HG03103 (cell line): ENCODE data around the gene DYNLT5.

Source experiments
- ATAC-seq: cut with Tn5 transposase; IDR thresholded peaks from one replicate; pipeline ENCODE4 v1.9.1; 2021; ENCODE audit warnings: low read depth; ENCODE audit not compliant: unreplicated experiment

The DYNLT5 gene

GRCh38 chr1:66747501-66747900 is 4.8 kb upstream of the DYNLT5 start:
- ATAC-seq: no peak

DNA sequence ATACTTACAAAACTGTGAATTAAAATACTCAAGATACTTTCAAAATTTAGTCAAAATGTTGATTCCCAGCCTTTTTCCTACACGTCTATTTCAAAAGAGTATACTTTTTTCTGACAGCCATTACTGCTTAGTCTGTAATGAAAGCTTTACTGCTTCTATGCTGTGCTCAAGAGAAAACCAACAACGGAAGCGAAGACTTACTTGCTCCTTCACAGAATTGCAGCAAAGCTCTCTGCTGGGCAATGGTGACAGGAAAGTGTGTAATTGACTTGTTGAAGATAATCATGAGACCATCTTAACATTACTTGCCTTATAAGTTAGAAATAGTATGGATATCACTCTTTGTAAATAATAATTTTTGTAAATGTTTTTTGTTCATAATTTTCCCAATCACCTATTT is 1.7 kb upstream of the DYNLT5 start:
- ATAC-seq: no peak

DNA sequence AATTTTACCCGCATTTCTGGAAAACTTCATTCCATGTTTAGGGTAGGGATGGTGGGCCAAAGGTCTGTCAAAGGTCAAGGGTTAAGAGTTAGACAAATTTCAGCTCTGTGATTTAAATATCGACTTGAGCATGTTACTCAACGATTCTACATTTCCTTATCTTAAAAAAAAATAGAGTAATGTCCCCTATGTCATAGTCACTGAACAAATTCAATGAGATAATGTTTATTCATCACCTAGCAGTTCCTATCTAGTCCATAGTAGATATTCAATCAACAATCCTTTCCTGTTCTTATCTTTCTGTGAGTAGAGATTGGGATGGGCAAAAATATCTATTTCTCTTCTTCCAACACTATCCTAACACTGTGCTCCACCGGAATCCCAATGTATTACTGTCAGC is 1.1 kb upstream of the DYNLT5 start:
- no peak for ATAC-seq

DNA sequence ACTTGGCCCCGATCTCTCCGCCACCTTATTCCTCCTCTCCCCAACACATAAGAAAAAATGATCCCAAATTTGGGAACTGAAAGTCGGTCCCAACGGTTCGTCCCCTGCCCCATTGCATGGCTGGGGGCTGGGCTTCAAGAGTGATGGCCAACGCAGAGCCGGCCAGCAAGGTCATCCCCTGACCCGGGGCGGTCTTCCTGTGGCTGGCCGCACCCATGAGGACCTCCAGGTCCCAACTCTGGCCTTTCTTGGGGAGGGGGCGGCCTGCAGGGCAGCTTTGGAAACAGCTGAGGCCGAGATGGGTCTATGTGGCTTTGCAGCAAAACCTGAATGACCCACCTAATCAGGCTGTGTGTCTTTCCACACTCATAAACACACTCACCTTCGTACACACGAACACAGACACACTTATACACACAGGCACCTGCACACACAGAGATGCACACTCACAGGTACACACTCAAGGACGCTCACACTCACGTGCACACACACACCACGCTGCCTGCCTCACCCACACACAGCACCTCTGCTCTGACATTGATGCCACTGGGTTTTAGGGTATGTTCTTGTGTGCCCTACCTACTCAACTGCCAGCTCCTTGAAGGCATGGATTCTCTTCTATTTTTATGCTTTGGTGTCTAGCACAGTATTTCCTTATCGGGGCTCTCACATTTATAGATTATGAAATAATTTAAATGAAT is 562 bp downstream of the DYNLT5 start:
- ATAC-seq: no peak

GRCh38 chr1:66757722-66758240 is 5.5 kb downstream of the DYNLT5 start:
- peak; percentile 13 for ATAC-seq

GRCh38 chr1:66758241-66758755 is 6.0 kb downstream of the DYNLT5 start:
- ATAC-seq: peak; percentile 100

DNA sequence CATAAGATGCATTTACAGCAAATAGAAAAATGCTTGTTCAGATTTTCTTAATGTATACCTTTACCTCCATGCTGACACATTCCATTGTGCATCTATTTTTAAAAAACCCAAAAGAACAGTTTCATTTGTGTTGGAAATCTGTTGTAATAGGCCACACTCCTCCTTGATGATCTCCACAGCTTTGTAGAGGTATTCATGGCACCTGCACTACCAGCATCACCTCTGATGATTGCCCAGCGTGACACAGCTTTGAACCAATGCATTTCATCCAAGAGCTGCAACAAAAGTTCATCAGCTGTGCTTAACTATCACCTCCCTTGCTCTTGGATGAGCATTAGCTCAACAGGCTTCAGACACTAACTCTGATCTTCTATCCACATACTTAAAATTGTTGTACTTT is 8.2 kb downstream of the DYNLT5 start:
- no peak for ATAC-seq

- no peak for ATAC-seq
Measured at GRCh38 chr1:66761221-66761620, 9.0 kb downstream of the DYNLT5 start.

DNA sequence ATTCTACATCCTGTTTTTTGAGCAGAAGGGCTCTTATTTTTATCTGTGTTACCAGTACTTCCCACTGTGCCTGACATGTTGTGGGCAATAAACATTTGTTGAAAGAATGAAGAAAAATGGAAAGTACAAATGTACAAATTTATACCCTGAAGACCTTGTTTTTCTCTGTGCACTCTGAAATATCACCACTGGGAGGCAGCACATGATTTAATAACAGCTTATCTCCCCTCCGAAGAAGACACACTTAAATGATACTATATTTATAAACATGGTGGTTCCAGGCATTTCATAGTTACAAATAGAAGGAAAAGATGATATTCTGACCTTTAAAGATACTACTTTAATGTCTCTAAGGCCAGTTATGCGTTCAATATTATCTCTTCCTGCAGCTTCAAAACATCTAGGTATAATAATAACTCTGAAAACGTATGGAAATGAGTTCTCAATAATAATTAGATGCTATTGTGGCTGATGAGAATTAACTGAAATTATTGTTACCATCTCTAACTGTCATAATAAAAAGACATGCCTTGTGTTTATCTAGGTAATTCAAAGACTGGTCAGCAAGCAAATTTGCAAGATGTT is 12.8 kb downstream of the DYNLT5 start:
- ATAC-seq: peak; percentile 77

DNA sequence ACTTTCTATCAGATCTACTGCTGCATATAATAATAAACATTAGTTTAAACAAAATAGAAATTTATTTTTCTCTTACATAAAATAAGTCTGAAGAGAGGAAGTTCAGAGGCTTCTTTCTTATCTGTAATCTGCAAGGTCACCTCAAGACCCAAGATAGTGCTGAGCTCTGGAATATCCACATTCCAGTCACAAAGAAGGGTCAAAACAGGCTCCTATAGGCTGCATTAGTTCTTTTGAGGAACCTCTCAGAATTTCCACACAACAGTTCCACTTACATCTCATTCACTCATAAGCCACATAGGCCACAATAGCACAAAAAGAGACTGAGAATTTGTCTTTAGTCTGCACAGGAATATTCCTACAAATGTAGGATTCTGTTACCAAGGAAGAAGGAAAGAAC is 15.4 kb downstream of the DYNLT5 start:
- no peak for ATAC-seq

DNA sequence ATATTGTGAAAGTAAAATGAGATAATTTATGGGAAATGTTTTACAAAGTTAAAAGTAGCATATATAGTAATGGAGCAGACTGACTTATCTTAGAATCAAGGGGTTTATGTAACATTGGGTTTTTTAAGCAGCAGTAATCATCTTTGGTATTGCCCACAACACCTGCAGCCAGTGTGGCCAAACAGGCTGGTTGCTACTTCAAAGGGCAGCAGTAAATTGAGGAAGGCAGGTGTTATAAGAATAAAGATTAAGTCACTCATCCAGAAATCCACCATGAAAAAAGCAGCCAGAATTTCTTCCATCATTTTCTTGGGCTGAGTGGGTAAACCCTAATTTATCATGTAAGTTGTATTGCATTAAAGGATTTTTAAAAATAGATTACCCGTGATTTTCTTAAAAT is 16.7 kb downstream of the DYNLT5 start:
- ATAC-seq: no peak

DNA sequence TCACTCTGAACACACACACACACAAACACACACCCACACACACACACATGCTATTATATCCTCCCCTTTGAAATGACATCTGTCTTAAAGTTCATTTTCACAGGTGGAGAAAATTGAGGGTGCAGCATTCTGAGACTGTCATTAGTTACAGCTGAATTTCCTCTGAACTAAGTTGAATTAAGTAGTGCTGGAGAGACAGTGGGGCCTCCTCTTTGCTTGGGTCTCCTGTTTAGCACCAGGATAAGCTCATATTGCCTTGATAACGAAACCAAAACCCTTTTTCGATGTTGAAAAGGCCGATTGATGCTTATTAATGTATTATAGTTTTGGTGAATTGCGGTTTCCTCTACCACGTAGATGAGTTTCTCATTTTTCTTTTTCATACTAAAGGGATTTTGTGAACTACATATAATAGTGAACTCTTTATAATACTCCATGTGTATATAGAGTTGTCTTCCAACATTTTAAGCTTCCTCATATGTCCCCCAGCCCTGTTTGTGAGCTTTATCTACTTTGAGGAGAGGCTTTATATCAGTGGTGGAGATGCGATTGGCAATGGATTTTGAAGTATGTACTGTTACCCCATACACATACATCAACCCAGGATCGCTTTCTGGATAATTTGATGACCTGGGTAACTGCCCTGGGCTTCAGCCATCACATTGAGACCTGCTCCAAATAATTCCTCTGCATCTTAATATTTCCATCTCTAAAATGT is 17.4 kb downstream of the DYNLT5 start:
- ATAC-seq: no peak

GRCh38 chr1:66770240-66770639 is 18.0 kb downstream of the DYNLT5 start:
- no peak for ATAC-seq

- no peak for ATAC-seq
Measured at GRCh38 chr1:66770694-66771093, 18.4 kb downstream of the DYNLT5 start.

DNA sequence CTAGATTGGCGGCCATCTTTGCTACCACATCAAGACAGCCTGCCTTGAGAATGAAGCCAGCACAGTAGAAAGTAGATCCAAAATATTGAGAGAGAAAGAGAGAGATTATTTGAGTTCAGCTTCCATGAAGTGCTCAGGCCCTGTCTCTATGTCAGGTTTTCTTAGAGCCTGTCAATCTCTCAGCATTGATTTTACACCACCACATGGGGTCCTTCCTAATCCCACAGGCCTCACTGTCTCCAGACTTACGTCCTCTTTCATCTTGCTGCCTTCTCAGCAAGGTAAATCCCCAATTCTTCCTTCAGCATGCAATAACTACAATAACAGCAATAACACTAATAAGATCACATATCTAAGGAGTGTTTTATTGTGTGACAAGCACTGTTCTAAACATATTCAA is 21.0 kb downstream of the DYNLT5 start:
- no peak for ATAC-seq

DNA sequence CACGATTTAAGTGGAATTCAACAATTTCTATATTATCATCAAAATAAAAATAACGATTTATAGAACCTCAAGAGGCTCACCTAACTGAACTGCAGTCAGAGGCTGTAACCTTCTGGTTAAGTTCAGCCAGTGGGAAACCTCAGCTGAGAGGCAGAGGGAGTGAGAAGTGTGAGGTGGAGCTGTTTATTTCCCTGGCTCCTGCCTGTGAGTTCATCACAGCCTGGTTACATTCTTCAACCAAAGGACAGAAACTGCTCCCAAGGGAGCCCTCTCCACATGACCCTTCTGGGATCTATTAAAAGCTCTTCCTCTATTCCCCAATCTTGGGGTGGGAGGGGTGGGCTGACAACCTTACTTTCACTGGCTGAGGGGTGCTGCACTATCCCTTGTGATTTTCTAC is 22.2 kb downstream of the DYNLT5 start:
- ATAC-seq: no peak

GRCh38 chr1:66775646-66776045 is 23.4 kb downstream of the DYNLT5 start:
- no peak for ATAC-seq

DNA sequence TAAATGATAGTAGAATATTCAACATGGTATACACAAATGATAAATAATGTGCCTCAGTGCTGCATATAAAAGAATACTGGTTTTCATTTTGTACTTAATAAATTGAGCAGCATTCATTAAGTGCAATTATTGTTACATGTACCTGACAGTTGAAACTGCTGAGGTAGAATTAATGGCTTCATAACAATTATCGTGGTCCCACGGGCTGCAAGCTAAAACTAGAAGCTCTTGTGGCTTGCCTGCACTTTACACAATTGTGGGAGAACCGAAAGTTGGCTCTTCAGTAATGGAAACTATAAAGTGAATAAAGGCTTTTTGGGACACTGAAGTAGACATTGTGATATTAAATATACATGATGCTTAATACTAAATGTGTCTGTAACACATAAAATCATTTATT is 25.6 kb downstream of the DYNLT5 start:
- no peak for ATAC-seq

DNA sequence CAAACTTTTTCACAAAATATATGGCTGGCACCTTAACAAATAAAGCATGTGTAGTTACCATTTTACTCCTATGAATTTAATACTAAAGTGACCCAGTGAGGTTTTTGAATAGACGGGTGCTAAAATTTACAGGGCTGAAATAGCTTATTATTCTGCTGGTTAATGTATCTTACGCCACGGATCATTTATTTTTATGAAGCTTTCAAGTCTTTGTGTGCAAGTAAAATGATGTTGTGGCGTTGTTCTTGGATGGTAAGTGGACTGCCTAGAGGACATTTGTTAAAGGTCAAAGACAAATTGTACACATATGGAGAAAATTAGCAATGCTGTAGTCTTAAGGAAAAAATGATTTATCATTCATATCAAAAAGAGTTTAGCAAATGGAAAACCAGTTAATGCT is 26.0 kb downstream of the DYNLT5 start:
- ATAC-seq: no peak

DNA sequence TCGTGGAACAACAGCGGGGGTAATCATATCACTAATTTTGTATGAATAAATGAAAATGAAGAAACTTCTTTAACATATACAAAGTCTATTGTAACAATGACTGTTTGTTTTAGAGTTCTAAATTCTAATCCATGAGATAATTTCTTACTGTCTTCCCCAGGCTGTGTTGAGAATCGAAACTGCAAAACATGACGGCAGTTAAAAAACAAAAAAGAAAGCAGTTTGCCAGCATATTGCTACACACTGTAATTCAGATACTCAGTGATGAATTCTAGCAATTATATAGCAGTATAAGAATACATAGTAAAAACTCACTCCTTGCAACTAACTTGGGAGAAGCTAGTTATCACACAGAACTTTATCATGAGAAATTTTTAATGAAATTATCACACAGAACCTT is 26.7 kb downstream of the DYNLT5 start:
- no peak for ATAC-seq

GRCh38 chr1:66779475-66780078 is 27.3 kb downstream of the DYNLT5 start:
- ATAC-seq: no peak
